Activated CD4-positive, alpha-beta T cell treated with anti-CD3 and anti-CD28 coated beads, Interleukin-2, Interleukin-4, amounts not matched to agents 100 ng/mL and 50 ng/mL, durations not matched to agents 16 hours and 8 hours (primary cell): ENCODE measurements around the gene PARD3.

Experiments
- DNase-seq: peaks from one replicate; pipeline ENCODE4 v3.0.0-alpha.2; 2020; ENCODE audit warnings: low spot score

Gene PARD3

GRCh38 chr10:34157501-34157900 lies 657.6 kb downstream of the PARD3 start:
- no peak for DNase-seq

- no peak for DNase-seq
Measured at GRCh38 chr10:34156781-34157425, 658.2 kb downstream of the PARD3 start.

- no peak for DNase-seq
Measured at GRCh38 chr10:34155812-34156211, 659.3 kb downstream of the PARD3 start.

- DNase-seq, result no peak
Measured at GRCh38 chr10:34154383-34154900, 660.7 kb downstream of the PARD3 start.

GRCh38 chr10:34153663-34154382 lies 661.3 kb downstream of the PARD3 start:
- no peak for DNase-seq

GRCh38 chr10:34152434-34152833 lies 662.7 kb downstream of the PARD3 start:
- DNase-seq, result no peak

- DNase-seq, result no peak
Measured at GRCh38 chr10:34151931-34152330, 663.2 kb downstream of the PARD3 start.

GRCh38 chr10:34151481-34151880 lies 663.6 kb downstream of the PARD3 start:
- DNase-seq, result no peak

GRCh38 chr10:34150103-34150502 lies 665.0 kb downstream of the PARD3 start:
- DNase-seq, result no peak

- no peak for DNase-seq
Measured at GRCh38 chr10:34148305-34148657, 666.8 kb downstream of the PARD3 start.

GRCh38 chr10:34147641-34148304 lies 667.3 kb downstream of the PARD3 start:
- no peak for DNase-seq

GRCh38 chr10:34145715-34146114 lies 669.4 kb downstream of the PARD3 start:
- no peak for DNase-seq

- DNase-seq, result no peak
Measured at GRCh38 chr10:34143466-34143865, 671.6 kb downstream of the PARD3 start.

GRCh38 chr10:34141032-34141680 lies 673.9 kb downstream of the PARD3 start:
- DNase-seq, result no peak

GRCh38 chr10:34139559-34139958 lies 675.5 kb downstream of the PARD3 start:
- no peak for DNase-seq

GRCh38 chr10:34137955-34138354 lies 677.1 kb downstream of the PARD3 start:
- DNase-seq, result no peak

- no peak for DNase-seq
Measured at GRCh38 chr10:34137201-34137600, 677.9 kb downstream of the PARD3 start.

GRCh38 chr10:34135515-34135914 lies 679.6 kb downstream of the PARD3 start:
- no peak for DNase-seq

- DNase-seq, result no peak
Measured at GRCh38 chr10:34134602-34135001, 680.5 kb downstream of the PARD3 start.

- DNase-seq, result no peak
Measured at GRCh38 chr10:34133406-34133805, 681.7 kb downstream of the PARD3 start.

- no peak for DNase-seq
Measured at GRCh38 chr10:34131152-34131551, 683.9 kb downstream of the PARD3 start.

- DNase-seq, result no peak
Measured at GRCh38 chr10:34127676-34128075, 687.4 kb downstream of the PARD3 start.
